Fibroblast of villous mesenchyme (primary cell): Measurements from ENCODE around the gene NEURL2. TPM values are rescaled to one million over a fixed set of nuclear protein-coding genes. Genes with fewer than 3 reads are reported as not detected.
"Not testable (repeated sequence)": the region's sequence is repeated elsewhere in the genome, so short reads cannot be mapped to it uniquely, and the experiment has no call there.

ENCODE experiments used
- DNase-seq: peaks from one replicate; pipeline ENCODE4 v3.0.0-alpha.2; 2010; ENCODE audit warnings: low read depth
- H3K4me3 ChIP-seq: 2 replicates; pipeline ENCODE4 v1.5.1; 2011; ENCODE audit warnings: low read depth, mild to moderate bottlenecking, low read length
- total RNA-seq: library from RNA; depleted of rRNA; stranded (reverse); fragments of >200 nt; gene quantifications from 2 replicates; pipeline ENCODE4 v1.2.3, GENCODE V29; 2012
- TF ChIP-seq, protein P1 (sequence below): IDR thresholded peaks from 2 replicates; pipeline ENCODE4 v1.5.1; 2012; ENCODE audit warnings: low read depth, mild to moderate bottlenecking, low read length; ENCODE audit not compliant: insufficient read depth

NEURL2 gene
- total RNA-seq, 1 donor, result 3.9 TPM

DNA sequence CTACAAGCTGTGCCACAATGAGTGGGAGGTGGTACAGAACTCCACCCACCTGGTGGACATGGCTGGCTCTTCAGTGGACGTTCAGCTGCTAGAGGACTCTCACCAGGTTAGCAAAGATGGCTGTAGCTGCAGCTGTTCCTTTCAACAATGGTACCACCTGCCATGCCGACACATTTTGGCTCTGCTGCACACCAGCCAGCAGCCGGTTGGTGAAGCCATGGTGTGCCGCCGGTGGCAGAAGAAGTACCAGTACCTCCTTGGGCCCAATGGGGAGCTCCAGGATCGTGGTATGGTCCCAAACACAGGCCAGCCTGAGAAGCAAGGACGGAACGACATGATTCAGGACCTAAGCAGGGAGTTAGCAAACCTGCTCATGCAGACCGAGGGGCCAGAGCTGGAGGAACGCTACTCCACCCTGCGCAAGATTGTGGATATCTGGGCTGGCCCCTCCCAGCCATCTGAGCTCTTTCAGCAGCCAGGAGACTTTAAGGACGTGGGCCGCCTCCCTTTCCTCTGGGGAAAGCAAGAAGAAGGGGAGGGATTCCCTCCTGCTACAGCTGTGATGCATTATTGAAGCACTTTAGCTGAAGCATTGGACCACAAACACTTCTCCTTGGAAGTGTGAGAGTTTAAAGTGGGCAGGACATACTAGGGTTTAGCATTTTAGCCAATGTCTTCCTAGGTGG, 12.8 kb downstream of the NEURL2 start:
- TF ChIP-seq, protein P1, sequence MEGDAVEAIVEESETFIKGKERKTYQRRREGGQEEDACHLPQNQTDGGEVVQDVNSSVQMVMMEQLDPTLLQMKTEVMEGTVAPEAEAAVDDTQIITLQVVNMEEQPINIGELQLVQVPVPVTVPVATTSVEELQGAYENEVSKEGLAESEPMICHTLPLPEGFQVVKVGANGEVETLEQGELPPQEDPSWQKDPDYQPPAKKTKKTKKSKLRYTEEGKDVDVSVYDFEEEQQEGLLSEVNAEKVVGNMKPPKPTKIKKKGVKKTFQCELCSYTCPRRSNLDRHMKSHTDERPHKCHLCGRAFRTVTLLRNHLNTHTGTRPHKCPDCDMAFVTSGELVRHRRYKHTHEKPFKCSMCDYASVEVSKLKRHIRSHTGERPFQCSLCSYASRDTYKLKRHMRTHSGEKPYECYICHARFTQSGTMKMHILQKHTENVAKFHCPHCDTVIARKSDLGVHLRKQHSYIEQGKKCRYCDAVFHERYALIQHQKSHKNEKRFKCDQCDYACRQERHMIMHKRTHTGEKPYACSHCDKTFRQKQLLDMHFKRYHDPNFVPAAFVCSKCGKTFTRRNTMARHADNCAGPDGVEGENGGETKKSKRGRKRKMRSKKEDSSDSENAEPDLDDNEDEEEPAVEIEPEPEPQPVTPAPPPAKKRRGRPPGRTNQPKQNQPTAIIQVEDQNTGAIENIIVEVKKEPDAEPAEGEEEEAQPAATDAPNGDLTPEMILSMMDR, result no peak
- DNase-seq, result peak; percentile 67
- H3K4me3 ChIP-seq, result no peak overlapping the region

DNA sequence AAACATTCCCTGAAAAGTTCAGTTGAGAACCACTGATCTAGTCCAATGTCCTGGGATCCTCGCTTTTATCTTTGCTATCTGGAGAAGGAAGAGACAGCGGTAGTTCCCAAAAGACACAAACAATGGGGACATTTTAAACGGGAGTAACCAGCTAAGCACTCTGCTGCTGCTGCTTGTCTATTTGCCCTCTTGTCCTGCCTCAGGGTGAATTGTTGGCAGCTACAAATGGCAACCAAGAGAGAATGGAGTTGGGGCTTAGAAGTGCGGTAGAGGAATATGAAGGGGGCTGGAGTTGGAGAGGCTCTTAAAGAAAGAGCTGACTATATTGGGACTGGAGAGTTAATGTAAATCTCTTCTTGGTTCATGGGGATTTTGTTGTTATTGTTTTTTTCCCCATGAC, 16.4 kb downstream of the NEURL2 start:
- DNase-seq, result no peak
- TF ChIP-seq, protein P1, result no peak
- no peak overlapping the region for H3K4me3 ChIP-seq

DNA sequence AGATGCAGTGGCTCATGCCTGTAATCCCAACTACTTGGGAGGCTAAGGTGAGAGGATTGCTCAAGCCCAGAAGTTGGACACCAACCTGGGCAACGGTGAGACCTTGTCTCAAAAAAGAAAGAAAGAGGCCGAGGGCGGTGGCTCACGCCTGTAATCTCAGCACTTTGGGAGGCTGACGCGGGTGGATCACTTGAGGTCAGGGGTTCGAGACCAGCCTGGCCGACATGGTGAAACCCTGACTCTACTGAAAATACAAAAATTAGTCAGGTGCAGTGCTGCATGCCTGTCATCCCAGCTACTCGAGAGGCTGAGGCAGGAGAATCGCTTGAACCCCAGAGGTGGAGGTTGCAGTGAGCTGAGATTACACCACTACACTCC, 16.9 kb downstream of the NEURL2 start:
- not testable (repeated sequence) for H3K4me3 ChIP-seq, DNase-seq

DNA sequence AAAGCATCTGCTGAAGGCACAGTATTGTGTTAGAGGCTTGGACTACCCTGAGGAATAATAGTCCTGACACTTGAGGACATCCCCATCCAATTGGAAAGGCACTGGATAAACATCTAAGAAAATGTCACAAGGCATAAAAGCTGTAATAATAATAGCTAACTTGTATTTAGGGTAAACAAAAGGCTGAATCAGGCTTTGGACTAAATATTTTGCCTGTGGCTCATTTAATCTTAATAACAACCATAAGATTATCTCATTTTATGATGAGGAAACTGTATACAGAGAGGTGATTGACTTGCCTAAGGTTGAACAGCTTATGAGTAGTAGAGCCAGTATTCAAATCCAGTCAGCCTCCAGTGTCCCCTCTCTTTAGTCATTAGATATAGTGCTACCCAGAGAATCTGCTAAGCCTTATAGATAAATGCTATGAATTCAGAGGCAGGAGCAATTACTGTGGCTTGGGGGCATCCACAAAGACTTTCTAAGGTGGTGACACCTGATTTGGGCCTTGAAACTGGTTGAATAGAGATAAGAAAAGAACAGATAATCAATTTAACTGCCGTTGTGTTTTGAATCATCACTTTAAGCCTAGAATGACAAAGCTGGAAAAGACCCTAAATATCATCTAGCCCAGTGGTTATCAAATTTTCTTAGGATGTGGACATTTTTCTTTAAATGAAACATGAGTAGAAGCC, 17.5 kb downstream of the NEURL2 start:
- no peak overlapping the region for H3K4me3 ChIP-seq
- TF ChIP-seq, protein P1, result no peak
- peak; percentile 35 for DNase-seq

DNA sequence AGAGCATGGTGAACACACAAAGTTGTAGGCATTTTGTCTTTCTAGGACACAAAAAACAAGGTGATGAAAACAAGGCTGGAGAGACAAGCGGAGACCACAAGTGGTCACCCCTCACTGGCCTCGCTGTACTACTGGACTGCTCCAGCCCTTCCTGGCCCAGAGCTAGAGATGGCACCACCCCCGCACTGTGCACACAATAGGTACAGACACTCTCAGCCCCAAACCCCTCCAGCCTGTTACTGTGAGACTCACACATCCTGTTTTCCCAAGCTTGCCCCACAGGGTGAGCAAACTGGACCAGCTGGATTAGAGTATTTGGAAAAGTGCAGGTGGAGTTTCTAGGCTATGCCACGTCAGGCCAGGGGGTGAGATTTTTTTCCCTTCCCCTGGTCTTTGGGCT, 18.4 kb downstream of the NEURL2 start:
- TF ChIP-seq, protein P1, result no peak
- H3K4me3 ChIP-seq, result no peak overlapping the region
- no peak for DNase-seq

DNA sequence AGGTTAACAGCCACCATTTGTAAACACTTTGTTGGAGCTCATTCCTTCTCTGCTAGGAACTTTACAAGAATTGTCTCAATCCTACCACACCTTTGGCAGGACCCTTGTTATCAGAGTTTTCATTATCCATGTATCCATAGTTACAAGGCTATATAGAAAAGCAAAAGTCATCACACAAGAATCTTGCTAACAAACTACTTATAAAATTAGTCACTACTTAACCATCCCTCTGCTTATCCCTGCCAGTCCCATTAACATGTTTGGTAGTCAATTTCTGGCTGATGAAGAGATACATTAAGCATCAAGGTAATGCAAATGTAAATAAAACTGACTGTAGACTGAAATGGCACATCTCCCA, 23.2 kb downstream of the NEURL2 start:
- peak; percentile 61 for DNase-seq
- H3K4me3 ChIP-seq, result no peak overlapping the region
- TF ChIP-seq, protein P1, result no peak

DNA sequence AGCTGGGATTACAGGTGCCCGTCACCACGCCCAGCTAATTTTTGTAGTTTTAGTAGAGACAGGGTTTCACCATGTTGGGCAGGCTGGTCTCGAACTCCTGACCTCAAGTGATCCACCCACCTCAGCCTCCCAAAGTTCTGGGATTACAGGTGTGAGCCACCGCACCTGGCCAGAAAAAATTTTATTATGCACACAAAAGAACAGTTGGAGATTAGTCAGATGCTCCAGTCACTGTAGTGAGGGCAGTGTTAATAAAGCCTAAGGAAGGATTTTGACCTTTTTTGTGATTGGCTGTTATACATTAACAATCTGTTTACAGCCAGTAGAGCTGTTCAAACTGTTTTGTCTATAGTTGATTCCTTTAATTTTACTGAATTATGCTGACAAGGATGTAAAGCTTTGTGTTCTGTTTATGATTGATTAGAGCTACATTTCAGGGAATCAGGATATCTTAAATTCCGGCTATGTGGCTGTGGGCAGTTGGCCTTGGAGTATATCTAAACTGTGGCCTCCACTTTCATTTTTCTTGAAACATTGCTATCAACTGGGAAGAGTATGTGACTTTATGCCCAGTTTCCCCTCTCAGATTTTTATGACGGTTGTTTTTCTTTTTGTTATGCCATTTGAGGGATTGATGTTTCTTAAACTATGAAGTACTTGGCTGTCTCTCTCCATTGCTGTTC, 23.7 kb downstream of the NEURL2 start:
- no peak overlapping the region for H3K4me3 ChIP-seq
- DNase-seq, result no peak
- TF ChIP-seq, protein P1, result no peak
